ENCODE measurements around the gene GPR132. TPM values are rescaled to one million over a fixed set of nuclear protein-coding genes. Genes with fewer than 3 reads are reported as not detected.

GPR132 gene
- total and polyA plus RNA-seq, 10 of the 15 experiments (the other 5 are each of a cell fraction or from before 2014, with no cell fraction given), result 1.9 to 49.3 (median 20.4) TPM

- no peak for TF ChIP-seq NFXL1 (IDR thresholded peaks at IDR 0.05; ENCODE audit: borderline replicate concordance)
- no peak for TF ChIP-seq CEBPB (IDR thresholded peaks at IDR 0.05; ENCODE audit: borderline replicate concordance in 1 of 2, low read depth in 2 of 2, low read length in 2 of 2)
- TF ChIP-seq ASH2L (IDR thresholded peaks at IDR 0.05; ENCODE audit: borderline replicate concordance, low read depth), result no peak
- TF ChIP-seq SIN3A (IDR thresholded peaks at IDR 0.05; ENCODE audit: low read depth, low read length), result no peak
- TF ChIP-seq EGR1 (IDR thresholded peaks at IDR 0.05; ENCODE audit: borderline replicate concordance in 1 of 2, low read depth in 2 of 2, low read length in 2 of 2), result peak in 1 of 2 experiments; percentile 86; a peak in 2 of 3 replicates
- no peak for TF ChIP-seq SREBF2 (IDR thresholded peaks at IDR 0.05; ENCODE audit: low read length)
- peak; percentile 40 for TF ChIP-seq RAD21 (IDR thresholded peaks at IDR 0.05; ENCODE audit: insufficient read depth, low read depth, low read length)
- TF ChIP-seq RAD51 (IDR thresholded peaks at IDR 0.05), result no peak
- no peak for TF ChIP-seq ATF2 (IDR thresholded peaks at IDR 0.05; ENCODE audit: low read length)
- no peak for TF ChIP-seq HSF1 (IDR thresholded peaks at IDR 0.05; ENCODE audit: low read depth, low read length)
- no peak for TF ChIP-seq MAX (IDR thresholded peaks at IDR 0.05; ENCODE audit: low read depth, low read length)
- TF ChIP-seq CTCF (IDR thresholded peaks at IDR 0.05 in 2 of 3, conservative IDR thresholded peaks at IDR 0.05 in 1 of 3; ENCODE audit: control insufficient read depth in 2 of 3, extremely low read depth in 1 of 3, insufficient read depth in 1 of 3, low read depth in 3 of 3, low read length in 3 of 3), result peak; percentile 52 to 64 (median 60)
- TF ChIP-seq WRNIP1 (IDR thresholded peaks at IDR 0.05; ENCODE audit: borderline replicate concordance, low read depth, low read length), result no peak
- TF ChIP-seq JUNB (IDR thresholded peaks at IDR 0.05), result no peak
- TF ChIP-seq BRCA1 (IDR thresholded peaks at IDR 0.05; ENCODE audit: low read depth, low read length), result no peak
- no peak for TF ChIP-seq KLF5 (IDR thresholded peaks at IDR 0.05; ENCODE audit: partially characterized antibody)
- TF ChIP-seq JUND (IDR thresholded peaks at IDR 0.05; ENCODE audit: low read depth, low read length), result no peak
- TF ChIP-seq RUNX3 (IDR thresholded peaks at IDR 0.05; ENCODE audit: low read length), result peak; percentile 35; the same call in 1 of the 2 replicates
- no peak for TF ChIP-seq CBX3 (IDR thresholded peaks at IDR 0.05; ENCODE audit: borderline replicate concordance, low read depth)
- no peak for TF ChIP-seq ZBTB11 (CRISPR knock-in tag; IDR thresholded peaks at IDR 0.05)
- 0 out of 2 replicates have a peak, but pooled peaks have one; percentile 25 for TF ChIP-seq ZNF217 (IDR thresholded peaks at IDR 0.05)
Observed at GRCh38 chr14:105093431-105094192, 28.4 kb upstream of the GPR132 start (continued).
